Right forelimb (tissue), 1 donor: ENCODE measurements around the gene THRAP3.
A peak's percentile ranks its signal among the peaks of the same experiment; 100 is the strongest.

Experiments used
- DNase-seq: peaks from one replicate; pipeline ENCODE4 v3.0.0-alpha.2; 2018

The THRAP3 gene

DNA sequence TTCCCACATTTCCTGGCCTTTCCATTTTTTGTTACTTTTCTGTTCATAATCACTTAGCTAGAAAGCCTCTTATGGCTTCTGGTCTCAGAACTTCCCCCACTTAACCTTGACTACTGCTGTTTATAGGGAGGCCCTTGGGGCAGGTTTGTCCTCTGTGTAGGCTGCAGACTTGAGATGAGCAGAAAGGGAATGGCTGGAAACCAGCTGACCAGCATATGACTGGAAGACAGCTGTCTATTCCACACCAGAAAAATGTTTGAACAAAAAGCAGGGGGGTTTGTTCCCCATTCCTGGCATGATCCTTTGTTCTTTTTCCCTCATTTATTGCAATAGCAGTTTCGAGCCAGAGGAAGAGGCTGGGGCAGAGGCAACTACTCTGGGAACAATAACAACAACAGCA is 77.0 kb downstream of the THRAP3 start:
- no peak for DNase-seq

DNA sequence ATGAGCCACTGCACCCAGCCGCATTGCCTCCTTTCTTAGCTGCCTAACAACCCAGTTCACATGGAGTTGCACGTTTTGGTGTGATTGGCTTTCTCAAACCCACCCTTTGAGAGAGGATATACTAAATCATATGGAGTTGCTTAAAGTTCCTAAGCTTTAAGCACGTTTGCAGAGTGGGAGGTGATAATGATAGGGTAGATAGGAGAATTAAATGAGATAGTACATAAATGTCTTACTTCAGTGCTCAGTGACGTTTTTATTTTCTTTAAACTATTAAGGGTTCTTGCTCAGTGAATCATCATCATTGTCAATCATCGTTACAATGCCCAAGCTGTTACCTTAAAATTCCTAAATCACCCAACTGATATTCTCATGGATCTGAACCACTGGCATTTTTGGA is 79.0 kb downstream of the THRAP3 start:
- DNase-seq = no peak

DNA sequence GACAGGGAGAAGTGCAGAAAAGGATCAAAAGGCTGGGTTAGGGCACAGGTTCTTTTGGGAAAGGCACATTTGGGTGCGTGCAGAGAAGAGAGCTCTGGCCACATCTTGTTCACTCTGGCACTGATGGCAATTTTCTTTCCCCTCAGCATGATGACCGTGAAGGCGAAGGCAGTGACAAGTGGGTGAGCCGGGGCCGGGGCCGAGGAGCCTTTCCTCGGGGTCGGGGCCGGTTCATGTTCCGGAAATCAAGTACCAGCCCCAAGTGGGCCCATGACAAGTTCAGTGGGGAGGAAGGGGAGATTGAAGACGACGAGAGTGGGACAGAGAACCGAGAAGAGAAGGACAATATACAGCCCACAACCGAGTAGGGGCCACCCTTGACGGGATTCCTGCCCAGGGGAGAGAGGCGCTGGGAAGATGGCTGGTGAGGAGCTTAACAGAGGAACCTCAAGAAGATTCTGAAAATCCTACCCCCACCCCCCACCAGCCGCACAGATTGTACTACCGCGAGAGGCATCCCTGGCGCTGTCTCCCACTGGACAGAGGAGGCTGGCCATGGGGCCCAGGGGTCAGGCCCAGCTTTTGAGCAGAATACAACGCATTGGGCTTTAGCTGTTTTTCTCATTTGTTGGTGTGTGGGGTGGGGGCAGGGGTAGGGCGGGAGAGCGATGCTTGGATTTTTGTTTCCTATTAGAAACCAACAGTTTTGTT is 79.6 kb downstream of the THRAP3 start:
- no peak for DNase-seq

DNA sequence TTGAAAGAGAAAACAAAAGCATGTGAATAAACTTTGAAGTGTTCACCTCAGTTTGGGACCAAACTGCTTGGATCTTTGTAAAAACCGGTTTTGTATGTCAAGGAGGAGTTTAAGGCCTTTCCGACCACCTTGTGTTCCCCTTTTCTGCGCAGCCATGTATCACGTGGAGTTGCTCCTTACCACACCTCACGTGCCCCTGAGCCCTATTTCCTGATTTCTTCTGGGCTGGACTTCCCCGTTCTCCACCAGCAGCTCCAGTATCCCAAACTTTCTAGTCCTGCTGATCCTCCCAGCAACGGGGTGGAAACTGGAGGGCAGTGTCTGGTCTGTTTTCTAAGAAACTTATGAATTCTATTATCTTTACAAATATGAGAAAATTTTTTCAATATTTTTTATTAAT is 80.3 kb downstream of the THRAP3 start:
- DNase-seq = no peak

DNA sequence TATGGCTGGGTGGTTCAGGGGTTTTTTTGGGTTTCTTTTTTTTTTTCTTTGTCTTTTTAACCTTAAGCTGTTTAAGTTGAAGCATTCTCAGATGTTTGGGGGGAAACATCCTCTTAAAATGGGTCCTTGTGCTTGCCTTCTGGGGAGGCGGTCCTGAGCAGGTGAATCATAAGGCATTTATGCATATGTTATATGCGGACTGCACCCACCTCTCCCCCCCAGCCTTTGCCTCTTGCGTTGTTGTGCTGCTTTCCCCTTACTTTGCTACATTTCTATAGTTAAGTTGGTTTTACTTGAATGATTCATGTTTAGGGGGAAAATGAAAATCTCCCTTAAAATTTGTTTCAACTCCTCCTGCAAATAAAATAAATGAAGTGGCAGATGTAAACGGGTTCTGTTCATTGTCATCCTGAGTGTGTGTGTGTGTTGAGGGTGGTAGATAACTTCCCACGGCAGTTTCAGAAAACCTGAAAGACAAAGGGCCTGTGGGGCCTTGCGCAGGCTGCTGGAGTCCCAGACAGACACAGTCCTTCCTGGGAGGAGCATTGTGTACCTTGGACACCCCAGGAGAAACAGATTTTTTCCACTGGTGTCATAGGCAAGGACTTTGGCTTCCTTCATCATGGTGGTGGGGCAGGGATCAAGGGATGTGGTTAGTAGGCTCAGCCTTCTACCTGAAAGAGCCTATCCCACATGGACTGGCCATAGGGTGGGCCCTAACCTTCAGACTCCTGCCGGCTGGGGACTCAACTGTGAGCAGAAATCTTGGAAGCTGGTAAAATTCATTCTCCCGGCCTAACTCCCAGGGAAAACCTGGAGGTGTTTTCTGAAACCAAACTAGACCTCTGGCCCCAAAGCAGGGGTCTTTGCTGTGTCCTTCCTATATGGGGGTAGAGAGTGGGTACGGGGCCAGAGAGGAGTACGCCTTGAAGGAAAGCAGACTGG is 81.0 kb downstream of the THRAP3 start:
- DNase-seq = no peak

DNA sequence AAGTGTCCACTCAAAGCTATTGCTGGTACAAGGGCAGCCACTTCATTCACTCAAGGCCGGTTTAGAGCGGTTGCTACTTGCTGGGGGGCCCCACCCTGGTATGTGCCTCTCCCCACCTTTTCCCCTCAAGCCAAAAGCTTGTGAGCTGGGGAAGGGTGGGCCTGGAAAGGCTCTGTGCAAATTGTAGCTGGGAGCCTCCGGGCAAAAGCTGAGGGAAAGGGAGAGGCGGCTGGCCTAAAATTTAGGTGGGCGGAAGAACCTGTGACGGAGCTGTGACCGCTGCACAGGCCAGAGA is 81.6 kb downstream of the THRAP3 start:
- no peak for DNase-seq

DNA sequence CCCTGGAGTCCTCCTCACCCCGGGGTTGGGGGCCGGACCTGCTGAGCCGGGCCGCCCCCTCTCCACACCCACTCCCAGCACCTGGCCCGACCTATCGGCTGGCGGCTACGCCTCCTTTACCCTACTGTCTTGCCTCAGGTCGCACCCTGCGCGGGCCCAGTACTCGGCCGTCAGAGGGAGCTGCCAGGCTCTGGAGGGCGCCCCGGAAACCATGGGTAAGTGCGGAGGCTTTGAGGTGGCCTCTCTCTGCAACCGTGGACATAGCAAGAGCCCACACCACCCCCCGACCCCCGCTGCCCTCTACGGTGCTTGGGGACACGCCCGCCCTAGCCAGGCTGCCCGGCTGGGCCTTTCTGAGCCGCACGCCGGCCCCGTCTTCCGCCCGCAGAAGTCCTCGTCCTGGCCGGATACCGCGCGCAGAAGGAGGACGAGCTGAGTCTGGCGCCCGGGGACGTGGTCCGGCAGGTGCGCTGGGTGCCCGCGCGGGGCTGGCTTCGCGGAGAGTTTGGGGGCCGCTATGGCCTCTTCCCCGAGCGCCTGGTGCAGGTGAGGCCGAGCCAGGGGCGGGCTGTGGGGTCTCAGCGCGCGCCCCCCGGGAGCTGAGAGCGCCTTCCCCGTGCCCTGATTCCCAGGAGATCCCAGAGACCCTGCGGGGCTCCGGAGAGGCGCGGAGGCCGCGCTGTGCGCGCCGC is 82.1 kb downstream of the THRAP3 start, which contains the start of gene SH3D21:
Gene SH3D21 (plus strand): TSS at position 159 of the 692 bp plus-strand sequence. CDS start 53 bp downstream, at position 212.
- peak; percentile 59 for DNase-seq

DNA sequence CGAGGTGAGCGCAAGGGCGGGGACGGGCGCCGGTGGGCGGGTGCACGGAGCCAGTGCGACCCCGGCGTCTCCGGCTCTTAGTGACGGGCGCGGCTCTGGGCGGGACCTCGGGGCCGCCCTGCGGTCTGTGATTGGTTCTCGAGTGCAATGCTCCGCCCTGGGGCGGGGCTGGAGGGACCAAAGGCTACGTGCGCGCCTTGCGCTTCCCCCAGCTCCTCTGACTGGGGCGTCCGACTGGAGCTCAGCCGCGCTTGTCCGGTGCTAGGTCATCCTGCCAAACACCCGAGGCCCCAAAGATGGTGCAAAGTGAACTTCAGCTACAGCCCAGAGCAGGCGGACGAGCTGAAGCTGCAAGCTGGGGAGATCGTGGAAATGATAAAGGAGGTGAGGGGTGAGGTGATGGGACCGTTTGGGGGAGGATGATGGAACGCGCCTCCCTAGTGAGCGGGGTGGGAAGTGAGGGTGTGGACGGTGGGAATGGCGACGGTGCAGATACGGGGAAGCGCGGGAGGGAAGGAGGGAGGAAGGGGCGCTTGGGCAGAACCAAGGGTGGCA is 82.7 kb downstream of the THRAP3 start:
- DNase-seq = peak; percentile 94

DNA sequence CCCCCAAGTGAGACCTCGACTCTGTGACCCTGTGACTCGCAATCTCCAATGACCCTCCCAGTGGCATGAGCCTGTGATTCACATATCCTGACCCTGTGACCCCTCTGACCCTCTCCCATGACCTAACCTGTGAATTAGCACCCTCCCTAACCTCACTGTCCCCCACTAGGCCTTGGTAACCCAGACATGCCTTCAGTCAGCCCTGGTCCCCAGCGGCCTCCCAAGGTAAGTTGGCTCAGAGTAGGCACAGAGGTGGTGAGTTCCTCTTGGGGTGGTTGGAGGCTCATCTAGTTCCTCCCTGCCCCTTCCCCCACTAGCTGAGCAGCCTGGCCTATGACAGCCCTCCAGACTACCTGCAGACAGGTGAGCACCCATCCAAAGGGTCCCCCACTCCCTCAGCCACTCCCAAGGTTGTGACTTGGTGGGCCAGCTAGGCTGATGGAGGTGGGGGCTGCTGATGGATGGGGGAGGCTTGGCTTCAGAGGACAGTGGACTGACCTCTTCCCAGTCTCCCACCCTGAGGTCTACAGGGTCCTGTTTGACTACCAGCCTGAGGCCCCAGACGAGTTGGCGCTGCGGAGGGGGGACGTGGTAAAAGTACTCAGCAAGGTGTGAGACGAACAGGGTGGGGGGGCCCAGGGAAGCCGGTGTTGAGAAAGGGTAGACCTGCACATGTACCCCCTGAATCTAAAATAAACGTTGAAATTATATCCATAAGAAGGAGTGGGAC is 83.5 kb downstream of the THRAP3 start:
- no peak for DNase-seq

DNA sequence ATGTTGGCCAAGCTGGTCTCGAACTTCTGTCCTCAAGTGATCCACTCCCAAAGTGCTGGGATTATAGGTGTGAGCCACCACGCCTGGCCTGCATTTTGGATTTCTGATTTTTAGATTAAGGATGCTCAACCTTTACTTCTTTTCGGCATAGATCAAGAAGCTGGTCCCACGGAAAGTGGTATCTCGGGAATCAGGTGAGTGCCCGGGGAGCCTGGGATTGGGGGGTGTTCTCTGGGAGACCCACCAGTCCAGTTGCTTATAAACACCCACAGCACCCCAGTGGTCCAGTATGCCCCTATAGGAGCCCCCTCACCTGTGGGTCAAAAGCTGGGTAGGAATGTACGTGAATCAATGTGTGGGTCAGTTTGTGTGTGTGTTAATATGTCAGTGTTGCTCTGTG is 85.2 kb downstream of the THRAP3 start:
- DNase-seq = no peak

DNA sequence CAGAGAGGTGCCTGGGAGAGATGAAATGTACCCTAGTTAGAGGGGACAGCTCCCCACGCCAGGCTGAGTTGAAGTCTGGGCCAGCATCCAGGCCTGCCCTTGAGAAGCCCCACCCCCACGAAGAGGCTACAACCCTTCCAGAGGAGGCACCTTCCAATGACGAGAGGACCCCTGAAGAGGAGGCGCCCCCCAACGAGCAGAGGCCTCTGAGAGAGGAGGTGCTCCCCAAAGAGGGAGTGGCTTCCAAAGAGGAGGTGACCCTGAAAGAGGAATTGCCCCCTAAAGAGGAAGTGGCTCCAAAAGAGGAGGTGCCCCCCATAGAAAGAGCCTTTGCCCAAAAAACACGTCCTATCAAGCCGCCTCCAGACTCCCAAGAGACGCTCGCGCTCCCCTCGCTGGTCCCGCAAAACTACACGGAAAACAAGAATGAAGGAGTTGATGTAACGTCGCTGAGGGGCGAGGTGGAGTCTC is 96.1 kb downstream of the THRAP3 start:
- peak; percentile 58 for DNase-seq

DNA sequence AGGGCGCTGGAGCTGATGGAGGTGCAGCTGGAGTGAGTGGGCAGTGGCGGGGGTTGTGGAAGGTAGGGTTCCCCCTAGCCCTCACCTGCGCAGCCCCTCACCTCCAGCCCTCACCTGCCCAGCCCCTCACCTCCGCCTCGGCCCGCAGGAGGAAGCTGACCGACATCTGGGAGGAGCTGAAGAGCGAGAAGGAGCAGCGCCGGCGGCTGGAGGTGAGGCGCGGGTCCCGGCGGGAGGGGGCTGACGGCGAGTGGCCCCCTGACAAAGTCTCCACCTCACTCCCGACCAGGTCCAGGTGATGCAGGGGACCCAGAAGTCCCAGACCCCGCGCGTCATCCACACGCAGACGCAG is 96.5 kb downstream of the THRAP3 start:
- DNase-seq = no peak

DNA sequence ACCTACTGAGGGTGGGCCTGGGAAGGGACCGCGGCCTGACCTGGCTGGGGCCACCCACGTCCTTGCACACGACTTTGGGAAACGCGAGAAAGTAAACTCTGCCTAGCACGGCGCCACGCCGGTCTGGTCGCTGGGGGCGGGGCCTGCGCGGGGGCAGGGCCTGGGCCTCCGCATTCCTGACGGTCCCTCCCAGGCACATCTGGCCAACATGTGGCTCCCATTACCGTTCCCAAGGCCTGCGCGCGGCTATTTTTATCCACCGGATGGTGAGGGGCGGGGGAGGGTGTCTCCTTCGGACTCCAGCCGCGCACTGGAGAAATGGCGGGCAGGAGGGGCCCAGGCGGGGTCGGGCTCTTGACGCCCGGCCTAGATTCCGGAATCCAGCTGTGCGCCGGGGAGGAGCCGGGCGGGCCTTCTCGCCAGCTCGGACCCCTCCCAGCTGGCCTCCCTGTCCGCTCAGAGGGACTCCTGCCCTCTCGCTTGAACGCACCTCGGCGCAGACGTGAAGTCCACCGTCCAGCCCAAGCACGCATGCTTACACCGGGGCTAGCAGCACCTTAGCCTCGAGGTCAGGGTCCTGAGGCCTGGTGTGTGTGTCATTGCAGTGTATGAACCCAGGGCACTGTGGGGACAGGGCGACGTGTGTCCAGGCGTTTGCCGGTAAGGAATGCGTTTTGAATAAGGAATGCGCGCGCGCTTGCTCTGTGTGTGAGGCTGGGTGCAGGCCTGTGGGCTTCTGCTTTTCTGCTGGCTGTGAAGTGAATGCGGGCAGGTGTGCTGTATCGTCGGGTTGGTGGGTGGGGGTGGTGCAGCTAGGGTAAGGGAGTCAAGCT is 97.1 kb downstream of the THRAP3 start:
- DNase-seq = peak; percentile 95

DNA sequence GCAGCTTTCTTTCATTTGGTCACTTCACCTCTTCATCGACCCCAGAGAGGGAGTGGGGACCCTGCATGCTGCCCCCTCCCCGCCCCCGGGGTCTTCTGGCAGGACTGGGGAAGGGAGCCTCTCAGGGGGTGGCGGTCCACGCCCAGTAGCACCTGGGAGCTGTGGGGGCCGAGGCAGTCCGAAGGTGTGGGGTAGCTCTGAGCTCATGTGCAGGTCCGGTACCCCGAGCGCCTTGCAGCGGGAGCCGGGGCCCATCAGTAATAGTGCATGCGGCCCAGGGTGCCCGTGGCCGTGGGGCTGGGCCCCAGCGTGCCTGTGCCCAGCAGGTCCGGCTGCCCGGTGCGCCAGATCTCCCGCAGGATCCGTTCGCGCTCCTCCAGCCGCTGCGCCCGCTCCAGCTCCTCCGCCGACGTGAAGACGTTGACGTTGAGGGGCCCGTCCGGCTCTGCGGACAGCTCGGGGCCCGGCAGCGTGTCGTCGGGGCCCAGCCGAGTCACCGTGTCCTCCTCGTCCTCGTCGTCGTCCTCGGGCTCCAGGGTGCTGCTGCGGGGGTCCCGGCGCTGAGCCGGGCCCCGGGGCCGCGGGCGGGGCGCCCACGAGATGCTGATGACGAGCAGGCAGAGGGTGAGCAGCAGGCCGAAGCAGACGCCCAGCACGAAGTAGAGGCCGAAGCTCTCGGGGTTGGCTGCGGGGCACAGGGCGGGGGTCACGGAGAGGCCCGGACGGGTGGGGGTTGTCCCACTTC is 98.0 kb downstream of the THRAP3 start:
- peak; percentile 65 for DNase-seq

DNA sequence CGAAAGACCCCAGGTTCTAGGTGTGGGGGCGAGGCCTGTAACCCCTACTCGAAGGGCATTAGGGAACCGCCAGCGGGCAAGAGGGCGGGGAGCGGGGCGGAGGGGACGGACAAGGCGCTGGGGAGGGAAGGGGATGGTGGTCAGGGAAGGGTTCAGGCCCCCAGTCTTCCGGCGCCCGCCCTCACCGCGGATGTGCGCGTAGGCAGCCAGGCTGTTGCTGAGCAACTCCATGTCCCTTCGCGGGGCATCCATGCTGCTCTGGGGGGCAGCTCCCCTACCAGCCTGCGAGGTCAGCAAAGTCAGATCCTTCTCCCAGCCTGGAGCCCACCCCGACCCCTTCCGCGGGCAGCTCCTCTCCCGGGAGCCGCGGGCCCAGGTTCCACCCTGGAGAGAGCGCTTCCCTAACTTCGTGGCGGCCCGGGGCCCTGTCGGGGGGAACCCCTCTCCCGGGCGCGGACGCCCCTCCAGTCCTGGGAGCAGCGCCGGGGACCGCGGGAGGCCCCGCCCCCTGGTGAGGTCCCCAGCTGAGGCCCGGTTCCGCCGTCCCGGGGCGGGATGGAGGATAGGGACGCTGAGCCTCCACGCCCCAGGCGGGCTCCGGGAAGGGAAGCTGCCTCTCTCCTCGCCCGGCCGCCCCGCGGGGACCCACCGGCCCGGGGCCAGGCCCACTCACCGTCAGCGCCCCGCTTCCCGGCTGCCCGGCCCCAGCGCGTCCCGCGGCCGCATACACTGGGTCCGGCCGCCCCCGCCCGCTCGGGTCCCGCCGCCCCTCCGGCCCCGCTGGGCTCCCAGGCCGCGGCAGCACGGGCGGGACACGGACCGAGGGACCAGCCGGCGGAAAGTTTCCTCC is 98.8 kb downstream of the THRAP3 start:
- DNase-seq = peak; percentile 78

DNA sequence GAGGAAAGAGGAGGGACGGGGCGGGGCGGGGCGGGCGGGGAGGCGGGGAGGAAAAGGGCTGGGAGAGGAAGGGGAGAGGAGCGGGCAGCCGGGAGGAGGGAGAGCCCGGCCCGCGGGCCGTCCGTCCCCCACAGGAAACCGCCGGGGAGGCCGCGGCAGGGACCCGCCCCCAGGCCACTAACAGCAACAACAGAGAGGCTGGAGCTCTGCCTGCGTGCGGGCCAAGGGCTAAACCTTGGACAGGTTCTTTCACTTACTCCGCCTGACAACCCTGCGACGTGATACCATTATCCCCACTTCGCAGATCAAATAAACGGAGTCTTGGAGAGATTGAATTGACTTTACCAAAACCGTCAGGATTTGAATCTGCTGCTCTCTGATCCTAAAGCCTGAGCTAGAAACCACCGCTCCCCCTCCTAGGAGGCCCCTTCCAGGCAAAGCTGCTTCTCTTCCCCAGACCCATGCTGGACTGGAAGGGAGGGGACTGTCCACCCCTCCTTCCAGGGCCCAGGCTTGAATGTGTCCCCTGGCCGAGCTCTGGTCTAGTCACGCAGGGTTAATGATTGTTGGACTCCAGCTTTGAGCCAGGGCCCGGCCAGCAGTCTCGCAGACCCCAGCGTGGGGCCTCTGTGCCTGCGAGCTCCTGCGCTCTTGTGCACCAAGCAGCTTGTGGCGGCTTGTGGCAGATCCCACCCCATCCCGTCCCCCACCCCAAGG is 99.6 kb downstream of the THRAP3 start, which contains the start of gene EVA1B:
Gene EVA1B (minus strand): TSS at position 10 of the 717 bp plus-strand sequence. CDS start 608 bp downstream, outside the sequence.
- peak; percentile 93 for DNase-seq

DNA sequence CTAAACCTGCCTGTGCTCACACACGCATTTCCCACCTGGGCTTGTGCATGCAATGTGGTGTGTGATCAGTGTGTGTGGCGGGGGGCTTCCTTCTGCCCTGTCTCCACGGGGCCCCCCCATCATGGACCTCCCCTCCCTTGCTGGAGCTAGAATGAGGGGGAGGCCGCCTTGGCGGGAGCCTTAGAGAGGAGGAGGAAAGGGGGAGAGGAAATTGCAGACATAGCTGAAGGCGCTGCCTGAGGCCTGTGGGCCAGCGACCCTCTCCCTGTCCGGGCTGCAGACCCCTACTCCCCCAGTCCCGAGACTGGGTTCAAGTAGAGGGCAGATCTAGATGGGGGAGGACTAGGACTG is 100.1 kb downstream of the THRAP3 start:
- DNase-seq = no peak

DNA sequence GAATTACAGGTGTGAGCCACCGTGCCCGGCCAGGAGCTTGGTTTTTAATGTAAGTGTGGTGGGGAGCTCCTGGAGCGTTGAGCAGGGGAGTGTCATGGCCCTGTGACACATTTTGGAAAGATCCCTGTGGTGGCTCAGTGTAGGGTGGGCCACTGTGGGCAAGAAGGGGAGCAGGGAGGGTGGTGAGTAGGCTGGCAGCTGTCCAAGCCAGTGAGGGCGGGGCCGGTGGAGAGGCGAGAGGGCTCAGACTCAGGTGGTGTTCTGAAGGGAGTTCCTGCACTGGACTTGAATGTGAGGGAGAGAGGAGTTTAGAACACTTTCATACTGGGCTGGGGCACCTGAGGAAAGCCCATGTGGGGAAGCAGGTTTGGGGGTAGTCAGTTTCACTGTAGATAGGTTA is 102.3 kb downstream of the THRAP3 start:
- no peak for DNase-seq
